COR-L47 (cell line): ENCODE data around the gene FDX1.
A peak's percentile ranks its signal among the peaks of the same experiment; 100 is the strongest.

Experiments used
- DNase-seq: peaks from one replicate; lab custom pipeline; 2025; lab: John Stamatoyannopoulos, UW

The FDX1 gene

GRCh38 chr11:110467556-110467955 lies 37.8 kb downstream of the FDX1 start:
- DNase-seq, result no peak

GRCh38 chr11:110468121-110468520 lies 38.4 kb downstream of the FDX1 start:
- no peak for DNase-seq

- DNase-seq, result no peak
These were observed 39.4 kb downstream of the FDX1 start for GRCh38 chr11:110469127-110469526.

GRCh38 chr11:110470716-110471115 lies 41.0 kb downstream of the FDX1 start:
- no peak for DNase-seq

GRCh38 chr11:110471371-110471770 lies 41.6 kb downstream of the FDX1 start:
- no peak for DNase-seq

- no peak for DNase-seq
These were observed 43.1 kb downstream of the FDX1 start for GRCh38 chr11:110472858-110473257.

GRCh38 chr11:110473706-110474105 lies 44.0 kb downstream of the FDX1 start:
- no peak for DNase-seq

- DNase-seq, result no peak
These were observed 44.8 kb downstream of the FDX1 start for GRCh38 chr11:110474578-110474977.

GRCh38 chr11:110475671-110476070 lies 45.9 kb downstream of the FDX1 start:
- no peak for DNase-seq

GRCh38 chr11:110478410-110478809 lies 48.7 kb downstream of the FDX1 start:
- no peak for DNase-seq

- DNase-seq, result peak; percentile 83
These were observed 49.7 kb downstream of the FDX1 start for GRCh38 chr11:110479108-110480101.

GRCh38 chr11:110481523-110481922 lies 51.8 kb downstream of the FDX1 start:
- DNase-seq, result no peak

- no peak for DNase-seq
These were observed 56.4 kb downstream of the FDX1 start for GRCh38 chr11:110486156-110486555.

- no peak for DNase-seq
These were observed 58.7 kb downstream of the FDX1 start for GRCh38 chr11:110488446-110488845.

GRCh38 chr11:110490886-110491285 lies 61.1 kb downstream of the FDX1 start:
- DNase-seq, result no peak

- no peak for DNase-seq
These were observed 62.0 kb downstream of the FDX1 start for GRCh38 chr11:110491577-110492320.

- no peak for DNase-seq
These were observed 62.6 kb downstream of the FDX1 start for GRCh38 chr11:110492321-110492685.

GRCh38 chr11:110493346-110493745 lies 63.6 kb downstream of the FDX1 start:
- DNase-seq, result no peak

GRCh38 chr11:110497231-110497978 lies 67.7 kb downstream of the FDX1 start:
- DNase-seq, result no peak

- no peak for DNase-seq
These were observed 71.7 kb downstream of the FDX1 start for GRCh38 chr11:110501428-110501827.

- DNase-seq, result no peak
These were observed 76.0 kb downstream of the FDX1 start for GRCh38 chr11:110505528-110506284.

GRCh38 chr11:110507328-110507727 lies 77.6 kb downstream of the FDX1 start:
- DNase-seq, result no peak
